ENCODE results near the gene RANBP2.

DNA sequence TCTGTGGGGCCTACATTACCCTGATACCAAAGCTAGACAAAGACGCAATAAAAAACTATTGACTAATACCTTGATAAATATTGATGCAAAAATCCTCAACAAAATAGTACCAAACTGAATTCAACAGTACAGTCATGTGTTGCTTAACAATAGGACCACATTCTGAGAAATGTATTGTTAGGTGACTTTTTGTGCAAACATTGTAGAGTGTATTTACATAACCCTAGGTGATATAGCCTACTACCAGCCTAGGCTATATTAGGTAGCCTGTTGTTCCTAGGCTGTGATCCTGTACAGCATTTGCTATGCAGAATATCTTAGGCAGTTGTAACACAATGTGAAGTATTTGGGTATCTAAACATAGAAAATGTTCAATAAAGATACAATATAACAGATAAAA lies 104.0 kb downstream of the RANBP2 start:
- no peak for TF ChIP-seq EZH2 (IDR thresholded peaks at IDR 0.05; ENCODE audit: borderline replicate concordance)
- TF ChIP-seq CTCF (IDR thresholded peaks at IDR 0.05; ENCODE audit: poor library complexity) = no peak
- no peak for TF ChIP-seq EZH2phosphoT487 (IDR thresholded peaks at IDR 0.05; ENCODE audit: low read depth, severe bottlenecking, unreplicated experiment)
